ENCODE results near the gene OR4D2. TPM values are rescaled to one million over a fixed set of nuclear protein-coding genes. Genes with fewer than 3 reads are reported as not detected.

OR4D2 gene
- total and polyA plus RNA-seq, 2 of the 8 experiments (the other 6 are each of a cell fraction or from before 2014, with no cell fraction given) = not detected

- TF ChIP-seq NRF1 (IDR thresholded peaks at IDR 0.05; ENCODE audit: low read depth, low read length) (no peak), CHD2 (IDR thresholded peaks at IDR 0.05; ENCODE audit: low read length) (no peak), CREB1 (IDR thresholded peaks at IDR 0.05) (no peak), RFX5 (IDR thresholded peaks at IDR 0.05; ENCODE audit: borderline replicate concordance, low read depth, low read length) (no peak)
These were observed 30.0 kb upstream of the OR4D2 start (continued) for GRCh38 chr17:58136669-58137279.
